Fibroblast of lung (primary cell): ENCODE results near the gene TRIM3. TPM values are rescaled to one million over a fixed set of nuclear protein-coding genes. Genes with fewer than 3 reads are reported as not detected.

Experiments used
- DNase-seq, 2 donors: peaks; one replicate each; pipeline versions ENCODE4 v3.0.0 to v3.0.0-alpha.2; 2010; ENCODE audit warnings: low read depth in 2 of 2
- H2AFZ ChIP-seq: 2 replicates; pipeline ENCODE4 v1.5.1; 2012; ENCODE audit warnings: low read length, control low read depth, inconsistent platforms
- H3K27ac ChIP-seq: 2 replicates; pipeline ENCODE4 v1.5.1; 2011; ENCODE audit warnings: low read length, control low read depth; ENCODE audit not compliant: insufficient read depth
- H3K27me3 ChIP-seq: 2 replicates; pipeline ENCODE4 v1.5.1; 2011; ENCODE audit warnings: mild to moderate bottlenecking, low read length; ENCODE audit not compliant: control insufficient read depth, insufficient read depth
- H3K36me3 ChIP-seq: 2 replicates; pipeline ENCODE4 v1.5.1; 2011; ENCODE audit warnings: low read length; ENCODE audit not compliant: control insufficient read depth, insufficient read depth
- H3K4me1 ChIP-seq: 2 replicates; pipeline ENCODE4 v1.5.1; 2011; ENCODE audit warnings: low read length; ENCODE audit not compliant: control insufficient read depth, insufficient read depth; ENCODE audit errors: extremely low read depth
- H3K4me2 ChIP-seq: 2 replicates; pipeline ENCODE4 v1.5.1; 2011; ENCODE audit warnings: low read length, control low read depth; ENCODE audit not compliant: insufficient read depth; ENCODE audit errors: extremely low read depth
- H3K4me3 ChIP-seq, 4 experiments: fragments of 200-600 bp in 1 of 4; sonication (generic) in 1 of 4; replicated peaks in 1 of 4; 2 replicates each; pipeline ENCODE4 v1.5.1; 2011 to 2016; ENCODE audit warnings: low read length in 4 of 4, low read depth in 3 of 4, mild to moderate bottlenecking in 3 of 4, control low read depth in 2 of 4, inconsistent platforms in 1 of 4, mixed read lengths in 1 of 4; ENCODE audit not compliant: insufficient read depth in 1 of 4; ENCODE audit errors: control extremely low read depth in 1 of 4
- H3K79me2 ChIP-seq: 2 replicates; pipeline ENCODE4 v1.5.1; 2012; ENCODE audit warnings: mild to moderate bottlenecking, low read length, inconsistent platforms; ENCODE audit not compliant: control insufficient read depth, insufficient read depth
- H3K9ac ChIP-seq: 2 replicates; pipeline ENCODE4 v1.5.1; 2011; ENCODE audit warnings: mild to moderate bottlenecking, low read length, control low read depth; ENCODE audit not compliant: insufficient read depth
- H3K9me3 ChIP-seq: 2 replicates; pipeline ENCODE4 v1.5.1; 2012; ENCODE audit warnings: low read depth, low read length; ENCODE audit not compliant: control insufficient read depth, insufficient read depth
- H4K20me1 ChIP-seq: 2 replicates; pipeline ENCODE4 v1.5.1; 2011; ENCODE audit warnings: low read length; ENCODE audit not compliant: control insufficient read depth, insufficient read depth; ENCODE audit errors: extremely low read depth
- EZH2 ChIP-seq: IDR thresholded peaks from 2 replicates; pipeline ENCODE4 v1.5.1; 2012; ENCODE audit warnings: low read length, control low read depth, mild to moderate bottlenecking; ENCODE audit errors: missing control alignments
- polyA plus RNA-seq, 2 donors: library from polyadenylated mRNA; depleted of rRNA in 1 of 2; stranded (reverse) in 1 of 2; unstranded in 1 of 2; fragments of >200 nt; gene quantifications; 2 replicates each; pipeline ENCODE4 v1.2.1, GENCODE V29; 2011 to 2012; ENCODE audit warnings: missing spikeins in 1 of 2
- total RNA-seq: library from RNA; depleted of rRNA; stranded (reverse); fragments of >200 nt; gene quantifications from 2 replicates; pipeline ENCODE4 v1.2.1, GENCODE V29; 2014
- TF ChIP-seq, protein P1 (sequence below), 2 donors: IDR thresholded peaks in 1 of 2; conservative IDR thresholded peaks in 1 of 2; 1 replicate in 1 of 2; 2 replicates in 1 of 2; pipeline ENCODE4 v1.5.1; 2011 to 2012; ENCODE audit warnings: low read length in 2 of 2, control low read depth in 1 of 2, inconsistent platforms in 1 of 2, low read depth in 1 of 2, mild to moderate bottlenecking in 1 of 2

Gene TRIM3
- total and polyA plus RNA-seq, 2 donors (not counting 1 experiment from before 2014, with no cell fraction given) = 11.4 to 29.7 TPM

DNA sequence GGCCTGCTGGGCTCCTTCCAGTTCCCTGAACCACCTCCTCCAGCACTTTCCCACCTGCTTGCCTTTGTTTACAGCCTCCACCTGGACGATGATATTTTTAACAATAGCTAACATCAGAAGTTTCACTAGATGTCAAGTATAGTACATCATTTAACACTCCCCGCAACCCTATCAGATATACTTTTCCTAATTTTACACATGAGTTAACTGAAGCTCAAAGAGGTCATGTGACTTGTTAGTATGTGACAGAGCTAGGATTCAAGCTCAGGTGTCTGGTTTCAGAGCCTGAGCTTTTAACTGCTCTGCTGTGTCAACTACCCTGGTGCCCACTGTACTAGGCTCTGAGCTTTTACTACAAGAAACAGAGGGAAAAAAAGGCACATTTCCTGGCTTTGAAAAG is 18.7 kb downstream of the TRIM3 start:
- H3K27me3 ChIP-seq = no peaks in the 10 kb centered on the region
- no peak overlapping the region for H3K4me3 ChIP-seq
- no peak for DNase-seq
- peaks cover 23% of the 10 kb centered on the region for H3K36me3 ChIP-seq
- no peaks in the 10 kb centered on the region for H3K4me1 ChIP-seq
- H3K4me2 ChIP-seq = no peak overlapping the region
- no peak overlapping the region for H3K27ac ChIP-seq
- H3K79me2 ChIP-seq = no peaks in the 10 kb centered on the region
- no peak overlapping the region for H3K9ac ChIP-seq
- no peaks in the 10 kb centered on the region for H3K9me3 ChIP-seq
- TF ChIP-seq, protein P1, sequence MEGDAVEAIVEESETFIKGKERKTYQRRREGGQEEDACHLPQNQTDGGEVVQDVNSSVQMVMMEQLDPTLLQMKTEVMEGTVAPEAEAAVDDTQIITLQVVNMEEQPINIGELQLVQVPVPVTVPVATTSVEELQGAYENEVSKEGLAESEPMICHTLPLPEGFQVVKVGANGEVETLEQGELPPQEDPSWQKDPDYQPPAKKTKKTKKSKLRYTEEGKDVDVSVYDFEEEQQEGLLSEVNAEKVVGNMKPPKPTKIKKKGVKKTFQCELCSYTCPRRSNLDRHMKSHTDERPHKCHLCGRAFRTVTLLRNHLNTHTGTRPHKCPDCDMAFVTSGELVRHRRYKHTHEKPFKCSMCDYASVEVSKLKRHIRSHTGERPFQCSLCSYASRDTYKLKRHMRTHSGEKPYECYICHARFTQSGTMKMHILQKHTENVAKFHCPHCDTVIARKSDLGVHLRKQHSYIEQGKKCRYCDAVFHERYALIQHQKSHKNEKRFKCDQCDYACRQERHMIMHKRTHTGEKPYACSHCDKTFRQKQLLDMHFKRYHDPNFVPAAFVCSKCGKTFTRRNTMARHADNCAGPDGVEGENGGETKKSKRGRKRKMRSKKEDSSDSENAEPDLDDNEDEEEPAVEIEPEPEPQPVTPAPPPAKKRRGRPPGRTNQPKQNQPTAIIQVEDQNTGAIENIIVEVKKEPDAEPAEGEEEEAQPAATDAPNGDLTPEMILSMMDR (conservative IDR thresholded peaks at IDR 0.05 in 1 of 2, IDR thresholded peaks at IDR 0.05 in 1 of 2; ENCODE audit: low read depth in 1 of 2, low read length in 2 of 2) = no peak
- no peak for TF ChIP-seq EZH2
- no peak overlapping the region for H2AFZ ChIP-seq
- no peaks in the 10 kb centered on the region for H4K20me1 ChIP-seq

DNA sequence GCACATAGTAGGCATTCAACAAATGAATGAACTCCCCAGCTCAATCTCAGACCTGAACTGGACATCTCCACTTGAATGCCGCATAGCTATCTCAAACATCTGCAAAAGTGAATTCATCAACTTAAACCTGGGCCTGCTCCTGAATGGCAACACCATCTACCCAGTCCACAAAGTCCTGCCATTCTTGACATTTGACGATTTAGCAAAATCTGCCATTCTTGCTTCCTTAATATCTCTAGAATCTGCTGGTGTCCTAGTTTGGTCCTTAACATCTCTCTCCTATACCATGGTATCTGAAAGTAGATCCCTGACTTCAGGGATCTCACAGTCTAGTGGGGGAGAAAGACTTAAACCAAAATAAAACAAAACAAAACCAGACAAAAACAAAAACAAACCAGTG is 20.6 kb downstream of the TRIM3 start:
- Histone ChIP-seq H3K9ac (no peak overlapping the region), H3K27ac (no peak overlapping the region), H3K27me3 (no peaks in the 10 kb centered on the region), H3K4me2 (no peak overlapping the region), H4K20me1 (no peaks in the 10 kb centered on the region), H3K4me1 (no peaks in the 10 kb centered on the region), H3K79me2 (no peaks in the 10 kb centered on the region), H3K9me3 (no peaks in the 10 kb centered on the region), H3K4me3 (no peak overlapping the region), H3K36me3 (peaks cover 26% of the 10 kb centered on the region), H2AFZ (no peak overlapping the region)
- TF ChIP-seq EZH2 = no peak
- TF ChIP-seq, protein P1 (conservative IDR thresholded peaks at IDR 0.05 in 1 of 2, IDR thresholded peaks at IDR 0.05 in 1 of 2; ENCODE audit: low read depth in 1 of 2, low read length in 2 of 2) = no peak
- DNase-seq = no peak

DNA sequence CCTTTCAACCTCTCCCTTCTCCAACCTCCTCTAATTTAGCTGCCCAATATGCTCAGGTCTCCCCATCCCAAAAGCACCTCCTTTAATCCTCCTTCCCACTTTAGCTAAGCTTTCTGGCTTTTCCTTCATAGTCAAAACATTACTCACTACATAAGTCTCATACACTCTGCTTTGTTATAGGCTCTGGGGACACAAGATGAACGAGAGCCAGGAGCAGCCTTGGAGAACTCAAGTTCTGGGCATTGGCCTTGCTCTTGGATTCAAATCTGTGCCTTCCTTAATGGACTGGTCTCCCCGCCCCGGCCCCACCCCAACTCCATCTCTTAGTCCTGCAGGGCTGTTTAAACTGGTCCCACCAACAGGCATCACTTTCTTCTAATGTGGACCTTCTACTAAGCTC is 21.5 kb downstream of the TRIM3 start:
- Histone ChIP-seq H3K36me3 (peaks cover 20% of the 10 kb centered on the region), H3K4me1 (no peaks in the 10 kb centered on the region), H3K27ac (no peak overlapping the region), H3K79me2 (no peaks in the 10 kb centered on the region), H2AFZ (no peak overlapping the region), H3K4me2 (no peak overlapping the region), H3K9me3 (no peaks in the 10 kb centered on the region), H3K27me3 (no peaks in the 10 kb centered on the region), H3K9ac (no peak overlapping the region), H4K20me1 (no peaks in the 10 kb centered on the region), H3K4me3 (no peak overlapping the region)
- peak in 1 of 2 donors; percentile 12 for DNase-seq
- TF ChIP-seq, protein P1 (conservative IDR thresholded peaks at IDR 0.05 in 1 of 2, IDR thresholded peaks at IDR 0.05 in 1 of 2; ENCODE audit: low read depth in 1 of 2, low read length in 2 of 2) = no peak
- no peak for TF ChIP-seq EZH2
